Measurements from ENCODE around the gene COQ8A.

The COQ8A gene

DNA sequence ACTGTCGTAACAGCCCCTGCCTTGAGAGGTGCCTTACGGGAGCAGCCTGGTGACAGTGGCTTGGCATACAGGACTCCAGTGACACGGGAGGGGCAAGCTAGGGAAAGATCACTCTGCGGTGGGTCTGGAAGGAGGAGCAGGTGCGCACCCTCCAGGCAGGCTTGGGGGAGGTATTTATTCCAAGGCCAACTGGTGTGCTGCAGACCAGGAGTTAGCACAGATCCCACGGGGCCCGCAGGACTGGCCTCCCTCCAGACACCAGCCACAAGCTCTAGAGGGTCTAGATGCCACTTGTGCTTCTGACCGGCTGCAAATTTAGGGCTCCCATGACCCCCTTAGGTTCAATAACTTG lies 47.6 kb upstream of the COQ8A start:
- TF ChIP-seq RAD21 (IDR thresholded peaks at IDR 0.05; ENCODE audit: low read depth), result no peak
- no peak for TF ChIP-seq EGR1 (IDR thresholded peaks at IDR 0.05)
- no peak for TF ChIP-seq NFIC (IDR thresholded peaks at IDR 0.05)
- TF ChIP-seq TEAD4 (IDR thresholded peaks at IDR 0.05), result no peak
- no peak for TF ChIP-seq TCF12 (IDR thresholded peaks at IDR 0.05; ENCODE audit: low read depth)
- TF ChIP-seq ZBTB7A (IDR thresholded peaks at IDR 0.05; ENCODE audit: low read depth), result no peak
- TF ChIP-seq, protein P1, sequence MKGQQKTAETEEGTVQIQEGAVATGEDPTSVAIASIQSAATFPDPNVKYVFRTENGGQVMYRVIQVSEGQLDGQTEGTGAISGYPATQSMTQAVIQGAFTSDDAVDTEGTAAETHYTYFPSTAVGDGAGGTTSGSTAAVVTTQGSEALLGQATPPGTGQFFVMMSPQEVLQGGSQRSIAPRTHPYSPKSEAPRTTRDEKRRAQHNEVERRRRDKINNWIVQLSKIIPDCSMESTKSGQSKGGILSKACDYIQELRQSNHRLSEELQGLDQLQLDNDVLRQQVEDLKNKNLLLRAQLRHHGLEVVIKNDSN (IDR thresholded peaks at IDR 0.05), result no peak
- TF ChIP-seq FOXM1 (IDR thresholded peaks at IDR 0.05; ENCODE audit: borderline replicate concordance, low read depth), result no peak
- TF ChIP-seq, protein P2, sequence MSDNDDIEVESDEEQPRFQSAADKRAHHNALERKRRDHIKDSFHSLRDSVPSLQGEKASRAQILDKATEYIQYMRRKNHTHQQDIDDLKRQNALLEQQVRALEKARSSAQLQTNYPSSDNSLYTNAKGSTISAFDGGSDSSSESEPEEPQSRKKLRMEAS (IDR thresholded peaks at IDR 0.05), result no peak
- TF ChIP-seq YY1 (IDR thresholded peaks at IDR 0.05; ENCODE audit: low read depth), result no peak
- TF ChIP-seq CREB1 (IDR thresholded peaks at IDR 0.05; ENCODE audit: low read depth), result no peak
- no peak for TF ChIP-seq EP300 (IDR thresholded peaks at IDR 0.05; ENCODE audit: borderline replicate concordance)
- no peak for TF ChIP-seq CEBPB (IDR thresholded peaks at IDR 0.05)
- TF ChIP-seq, protein P3, sequence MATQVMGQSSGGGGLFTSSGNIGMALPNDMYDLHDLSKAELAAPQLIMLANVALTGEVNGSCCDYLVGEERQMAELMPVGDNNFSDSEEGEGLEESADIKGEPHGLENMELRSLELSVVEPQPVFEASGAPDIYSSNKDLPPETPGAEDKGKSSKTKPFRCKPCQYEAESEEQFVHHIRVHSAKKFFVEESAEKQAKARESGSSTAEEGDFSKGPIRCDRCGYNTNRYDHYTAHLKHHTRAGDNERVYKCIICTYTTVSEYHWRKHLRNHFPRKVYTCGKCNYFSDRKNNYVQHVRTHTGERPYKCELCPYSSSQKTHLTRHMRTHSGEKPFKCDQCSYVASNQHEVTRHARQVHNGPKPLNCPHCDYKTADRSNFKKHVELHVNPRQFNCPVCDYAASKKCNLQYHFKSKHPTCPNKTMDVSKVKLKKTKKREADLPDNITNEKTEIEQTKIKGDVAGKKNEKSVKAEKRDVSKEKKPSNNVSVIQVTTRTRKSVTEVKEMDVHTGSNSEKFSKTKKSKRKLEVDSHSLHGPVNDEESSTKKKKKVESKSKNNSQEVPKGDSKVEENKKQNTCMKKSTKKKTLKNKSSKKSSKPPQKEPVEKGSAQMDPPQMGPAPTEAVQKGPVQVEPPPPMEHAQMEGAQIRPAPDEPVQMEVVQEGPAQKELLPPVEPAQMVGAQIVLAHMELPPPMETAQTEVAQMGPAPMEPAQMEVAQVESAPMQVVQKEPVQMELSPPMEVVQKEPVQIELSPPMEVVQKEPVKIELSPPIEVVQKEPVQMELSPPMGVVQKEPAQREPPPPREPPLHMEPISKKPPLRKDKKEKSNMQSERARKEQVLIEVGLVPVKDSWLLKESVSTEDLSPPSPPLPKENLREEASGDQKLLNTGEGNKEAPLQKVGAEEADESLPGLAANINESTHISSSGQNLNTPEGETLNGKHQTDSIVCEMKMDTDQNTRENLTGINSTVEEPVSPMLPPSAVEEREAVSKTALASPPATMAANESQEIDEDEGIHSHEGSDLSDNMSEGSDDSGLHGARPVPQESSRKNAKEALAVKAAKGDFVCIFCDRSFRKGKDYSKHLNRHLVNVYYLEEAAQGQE (IDR thresholded peaks at IDR 0.05; ENCODE audit: low read depth), result no peak
- no peak for TF ChIP-seq TAF1 (IDR thresholded peaks at IDR 0.05; ENCODE audit: low read depth)

DNA sequence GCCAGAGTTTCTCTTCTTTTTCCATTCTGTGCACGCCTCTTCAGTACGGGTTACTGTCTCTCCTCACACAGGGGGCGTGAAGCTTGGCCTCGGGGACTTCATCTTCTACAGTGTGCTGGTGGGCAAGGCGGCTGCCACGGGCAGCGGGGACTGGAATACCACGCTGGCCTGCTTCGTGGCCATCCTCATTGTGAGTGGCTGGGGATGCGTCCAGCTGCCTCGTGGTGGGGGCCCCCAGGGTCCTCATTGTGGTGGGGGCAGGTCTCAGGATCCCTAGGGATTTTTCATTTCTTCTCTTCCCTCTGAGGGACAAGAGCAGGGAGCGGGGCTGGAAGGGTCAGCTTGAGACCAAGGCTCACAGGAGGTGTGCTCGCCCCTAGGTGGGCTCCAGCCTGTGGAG lies 46.2 kb upstream of the COQ8A start:
- TF ChIP-seq NFIC (IDR thresholded peaks at IDR 0.05), result no peak
- TF ChIP-seq EP300 (IDR thresholded peaks at IDR 0.05; ENCODE audit: borderline replicate concordance), result no peak
- TF ChIP-seq, protein P1 (IDR thresholded peaks at IDR 0.05), result no peak
- no peak for TF ChIP-seq ZBTB7A (IDR thresholded peaks at IDR 0.05; ENCODE audit: low read depth)
- TF ChIP-seq TAF1 (IDR thresholded peaks at IDR 0.05; ENCODE audit: low read depth), result no peak
- TF ChIP-seq EGR1 (IDR thresholded peaks at IDR 0.05), result no peak
- no peak for TF ChIP-seq FOXM1 (IDR thresholded peaks at IDR 0.05; ENCODE audit: borderline replicate concordance, low read depth)
- no peak for TF ChIP-seq TCF12 (IDR thresholded peaks at IDR 0.05; ENCODE audit: low read depth)
- TF ChIP-seq, protein P2 (IDR thresholded peaks at IDR 0.05), result no peak

DNA sequence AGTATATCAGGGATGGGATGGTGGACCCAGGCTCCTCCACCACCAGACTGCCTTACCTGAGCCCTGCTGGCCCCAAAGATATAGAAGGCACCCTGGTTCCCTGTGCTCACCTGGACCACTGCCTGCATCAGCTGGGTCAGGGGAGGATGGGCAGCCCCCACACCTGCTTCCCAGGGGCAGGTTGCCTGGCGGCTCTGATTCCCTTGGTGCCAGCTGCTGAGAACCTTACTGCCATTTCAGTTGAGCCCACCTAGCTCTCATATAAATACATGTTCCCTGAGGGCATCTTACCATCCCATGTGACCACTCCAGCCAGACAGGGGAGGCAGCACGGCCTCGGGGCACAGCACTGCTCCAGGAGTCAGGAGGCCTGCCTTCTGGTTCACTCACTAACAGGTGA lies 45.3 kb upstream of the COQ8A start:
- TF ChIP-seq TAF1 (IDR thresholded peaks at IDR 0.05; ENCODE audit: low read depth), result no peak
- TF ChIP-seq, protein P2 (IDR thresholded peaks at IDR 0.05), result no peak

DNA sequence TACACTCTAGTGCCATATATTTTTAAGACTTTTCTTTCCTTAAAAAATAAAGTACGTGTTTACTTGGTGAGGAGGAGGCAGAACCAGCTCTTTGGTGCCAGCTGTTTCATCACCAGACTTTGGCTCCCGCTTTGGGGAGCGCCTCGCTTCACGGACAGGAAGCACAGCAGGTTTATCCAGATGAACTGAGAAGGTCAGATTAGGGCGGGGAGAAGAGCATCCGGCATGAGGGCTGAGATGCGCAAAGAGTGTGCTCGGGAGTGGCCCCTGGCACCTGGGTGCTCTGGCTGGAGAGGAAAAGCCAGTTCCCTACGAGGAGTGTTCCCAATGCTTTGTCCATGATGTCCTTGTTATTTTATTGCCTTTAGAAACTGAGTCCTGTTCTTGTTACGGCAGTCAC lies 44.5 kb upstream of the COQ8A start:
- TF ChIP-seq, protein P2 (IDR thresholded peaks at IDR 0.05), result no peak
- TF ChIP-seq RAD21 (IDR thresholded peaks at IDR 0.05; ENCODE audit: low read depth), result no peak
- TF ChIP-seq TCF12 (IDR thresholded peaks at IDR 0.05; ENCODE audit: low read depth), result no peak
- TF ChIP-seq EGR1 (IDR thresholded peaks at IDR 0.05), result no peak
- TF ChIP-seq FOXM1 (IDR thresholded peaks at IDR 0.05; ENCODE audit: borderline replicate concordance, low read depth), result no peak
- TF ChIP-seq TAF1 (IDR thresholded peaks at IDR 0.05; ENCODE audit: low read depth), result no peak
- no peak for TF ChIP-seq CEBPB (IDR thresholded peaks at IDR 0.05)
- no peak for TF ChIP-seq EP300 (IDR thresholded peaks at IDR 0.05; ENCODE audit: borderline replicate concordance)
- TF ChIP-seq, protein P1 (IDR thresholded peaks at IDR 0.05), result no peak
- TF ChIP-seq CREB1 (IDR thresholded peaks at IDR 0.05; ENCODE audit: low read depth), result no peak
- TF ChIP-seq YY1 (IDR thresholded peaks at IDR 0.05; ENCODE audit: low read depth), result no peak
- TF ChIP-seq, protein P3 (IDR thresholded peaks at IDR 0.05; ENCODE audit: low read depth), result no peak
- no peak for TF ChIP-seq NFIC (IDR thresholded peaks at IDR 0.05)
- no peak for TF ChIP-seq ZBTB7A (IDR thresholded peaks at IDR 0.05; ENCODE audit: low read depth)
- no peak for TF ChIP-seq TEAD4 (IDR thresholded peaks at IDR 0.05)

DNA sequence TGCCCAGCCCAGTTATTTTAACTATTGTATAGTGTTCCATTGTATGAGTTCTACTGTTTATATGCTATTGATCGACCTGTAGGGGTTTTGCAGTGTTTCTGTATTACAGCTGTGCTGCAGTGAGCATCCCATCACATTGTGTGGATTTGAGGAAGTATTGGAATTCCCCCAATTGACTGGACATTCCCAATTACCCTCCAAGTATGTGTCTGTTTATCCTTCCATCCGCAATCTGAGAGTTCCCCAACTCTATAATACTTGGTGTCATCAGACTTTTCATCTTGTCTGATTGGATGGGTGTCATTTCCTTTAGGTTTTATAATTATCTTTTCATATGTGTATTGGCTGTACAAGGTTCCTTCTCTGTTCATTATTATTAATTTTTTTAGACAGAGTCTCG lies 41.8 kb upstream of the COQ8A start:
- TF ChIP-seq EP300 (IDR thresholded peaks at IDR 0.05; ENCODE audit: borderline replicate concordance) (no peak), FOXM1 (IDR thresholded peaks at IDR 0.05; ENCODE audit: borderline replicate concordance, low read depth) (no peak)

DNA sequence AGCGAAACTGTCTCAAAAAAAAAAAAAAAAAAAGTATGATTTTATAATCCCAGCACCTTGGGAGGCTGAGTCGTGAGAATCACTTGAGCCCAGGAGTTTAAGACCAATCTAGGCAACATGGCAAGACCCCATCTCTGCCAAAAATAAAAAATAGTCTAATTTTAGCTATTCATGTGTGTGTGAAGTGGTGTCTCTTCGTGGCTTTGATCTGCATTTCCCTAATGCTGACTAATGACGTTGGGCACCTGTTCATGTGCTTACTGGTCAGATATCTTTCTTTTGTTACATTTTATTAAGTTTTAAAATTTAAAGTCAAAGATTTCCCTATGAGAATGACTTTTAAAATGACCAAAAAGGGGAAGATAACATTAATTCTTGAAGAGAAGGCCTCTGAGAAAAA lies 38.7 kb upstream of the COQ8A start:
- TF ChIP-seq, protein P3 (IDR thresholded peaks at IDR 0.05; ENCODE audit: low read depth), result no peak
- TF ChIP-seq NFIC (IDR thresholded peaks at IDR 0.05) (no peak), CREB1 (IDR thresholded peaks at IDR 0.05; ENCODE audit: low read depth) (no peak), TCF12 (IDR thresholded peaks at IDR 0.05; ENCODE audit: low read depth) (no peak), YY1 (IDR thresholded peaks at IDR 0.05; ENCODE audit: low read depth) (no peak), EP300 (IDR thresholded peaks at IDR 0.05; ENCODE audit: borderline replicate concordance) (no peak), FOXM1 (IDR thresholded peaks at IDR 0.05; ENCODE audit: borderline replicate concordance, low read depth) (no peak), EGR1 (IDR thresholded peaks at IDR 0.05) (no peak), ZBTB7A (IDR thresholded peaks at IDR 0.05; ENCODE audit: low read depth) (no peak), TAF1 (IDR thresholded peaks at IDR 0.05; ENCODE audit: low read depth) (no peak), TEAD4 (IDR thresholded peaks at IDR 0.05) (no peak), RAD21 (IDR thresholded peaks at IDR 0.05; ENCODE audit: low read depth) (no peak), CEBPB (IDR thresholded peaks at IDR 0.05) (no peak)
- TF ChIP-seq, protein P2 (IDR thresholded peaks at IDR 0.05), result no peak
- TF ChIP-seq, protein P1 (IDR thresholded peaks at IDR 0.05), result no peak

Data from Ishikawa (cell line).